HepG2 (cell line): Measurements from ENCODE around the gene KMT2B. TPM values are rescaled to one million over a fixed set of nuclear protein-coding genes. Genes with fewer than 3 reads are reported as not detected.

Experiments used
- CBX1 ChIP-seq: IDR thresholded peaks from one replicate; pipeline ENCODE4 v1.6.1; 2016; ENCODE audit warnings: antibody characterized with exemption, low read depth
- FOXK1 ChIP-seq: sonication (generic); formaldehyde crosslinking; IDR thresholded peaks from 2 replicates; pipeline ENCODE4 v1.4.0; 2020; ENCODE audit warnings: low read depth, missing genetic modification reagents, borderline replicate concordance
- NFE2 ChIP-seq: sonication (generic); formaldehyde crosslinking; IDR thresholded peaks from 2 replicates; pipeline ENCODE4 v1.4.0; 2020; ENCODE audit warnings: missing genetic modification reagents
- PAWR ChIP-seq: sonication (generic); formaldehyde crosslinking; IDR thresholded peaks from 2 replicates; pipeline ENCODE4 v1.4.0; 2020; ENCODE audit warnings: missing genetic modification reagents, mild to moderate bottlenecking, borderline replicate concordance
- STAT5B ChIP-seq: sonication (generic); formaldehyde crosslinking; IDR thresholded peaks from 2 replicates; pipeline ENCODE4 v1.4.0; 2020; ENCODE audit warnings: missing genetic modification reagents
- SUZ12 ChIP-seq: fragments of 150-350 bp; IDR thresholded peaks from 2 replicates; pipeline ENCODE4 v1.6.1; 2014; ENCODE audit warnings: low read depth, low read length
- ZFP36L1 ChIP-seq: sonication (generic); formaldehyde crosslinking; IDR thresholded peaks from 2 replicates; pipeline ENCODE4 v1.8.0; 2022; ENCODE audit warnings: mild to moderate bottlenecking, missing genetic modification reagents, moderate library complexity
- ZKSCAN8 ChIP-seq: IDR thresholded peaks from 2 replicates; pipeline ENCODE4 v1.6.1; 2016; ENCODE audit warnings: borderline replicate concordance, missing genetic modification reagents, missing compliant biosample characterization
- ZNF124 ChIP-seq: sonication (generic); formaldehyde crosslinking; IDR thresholded peaks from 2 replicates; pipeline ENCODE4 v1.4.0; 2020; ENCODE audit warnings: missing genetic modification reagents
- ZNF546 ChIP-seq: sonication (generic); formaldehyde crosslinking; conservative IDR thresholded peaks from 2 replicates; pipeline ENCODE4 v1.8.1; 2023; ENCODE audit warnings: mild to moderate bottlenecking, missing genetic modification reagents
- ZNF547 ChIP-seq: sonication (generic); formaldehyde crosslinking; IDR thresholded peaks from 2 replicates; pipeline ENCODE4 v1.5.1; 2020; ENCODE audit warnings: mild to moderate bottlenecking, missing genetic modification reagents
- ZSCAN22 ChIP-seq: sonication (generic); formaldehyde crosslinking; IDR thresholded peaks from 2 replicates; pipeline ENCODE4 v1.4.0; 2020; ENCODE audit warnings: mild to moderate bottlenecking, missing genetic modification reagents
- polyA plus RNA-seq, 8 experiments: library from polyadenylated mRNA; depleted of rRNA in 3 of 8; stranded (reverse) in 7 of 8; unstranded in 1 of 8; fragments of >200 nt; fragmentation: Illumina TruSeq in 4 of 8; extraction: Trizol in 4 of 8; gene quantifications; 2 replicates each; pipeline versions ENCODE4 v1.2.1 to v1.2.3, GENCODE V29; 2011 to 2016; ENCODE audit warnings: low read depth in 4 of 8, missing spikeins in 1 of 8, mixed read lengths in 1 of 8; ENCODE audit not compliant: insufficient read depth in 1 of 8
- total RNA-seq, 5 experiments: library from RNA; depleted of rRNA; stranded (reverse); fragments of >200 nt; fragmentation: Illumina TruSeq; extraction: Trizol; gene quantifications; 2 replicates each; pipeline ENCODE4 v1.2.3, GENCODE V29; 2016; ENCODE audit warnings: low read depth in 1 of 5
- TF ChIP-seq, protein P1 (sequence below): sonication (generic); formaldehyde crosslinking; IDR thresholded peaks from 2 replicates; pipeline ENCODE4 v1.9.0; 2021; ENCODE audit warnings: missing genetic modification reagents, borderline replicate concordance
- TF ChIP-seq, protein P2 (sequence below): sonication (generic); formaldehyde crosslinking; IDR thresholded peaks from 2 replicates; pipeline ENCODE4 v1.5.0; 2020; ENCODE audit warnings: mild to moderate bottlenecking, missing genetic modification reagents, borderline replicate concordance
- TF ChIP-seq, protein P3 (sequence below): IDR thresholded peaks from 2 replicates; pipeline ENCODE4 v1.6.1; 2016; ENCODE audit warnings: mild to moderate bottlenecking

Gene KMT2B
- total and polyA plus RNA-seq, 2 of the 13 experiments (the other 11 are each of a cell fraction or from before 2014, with no cell fraction given) = 6.2 to 16.9 TPM

DNA sequence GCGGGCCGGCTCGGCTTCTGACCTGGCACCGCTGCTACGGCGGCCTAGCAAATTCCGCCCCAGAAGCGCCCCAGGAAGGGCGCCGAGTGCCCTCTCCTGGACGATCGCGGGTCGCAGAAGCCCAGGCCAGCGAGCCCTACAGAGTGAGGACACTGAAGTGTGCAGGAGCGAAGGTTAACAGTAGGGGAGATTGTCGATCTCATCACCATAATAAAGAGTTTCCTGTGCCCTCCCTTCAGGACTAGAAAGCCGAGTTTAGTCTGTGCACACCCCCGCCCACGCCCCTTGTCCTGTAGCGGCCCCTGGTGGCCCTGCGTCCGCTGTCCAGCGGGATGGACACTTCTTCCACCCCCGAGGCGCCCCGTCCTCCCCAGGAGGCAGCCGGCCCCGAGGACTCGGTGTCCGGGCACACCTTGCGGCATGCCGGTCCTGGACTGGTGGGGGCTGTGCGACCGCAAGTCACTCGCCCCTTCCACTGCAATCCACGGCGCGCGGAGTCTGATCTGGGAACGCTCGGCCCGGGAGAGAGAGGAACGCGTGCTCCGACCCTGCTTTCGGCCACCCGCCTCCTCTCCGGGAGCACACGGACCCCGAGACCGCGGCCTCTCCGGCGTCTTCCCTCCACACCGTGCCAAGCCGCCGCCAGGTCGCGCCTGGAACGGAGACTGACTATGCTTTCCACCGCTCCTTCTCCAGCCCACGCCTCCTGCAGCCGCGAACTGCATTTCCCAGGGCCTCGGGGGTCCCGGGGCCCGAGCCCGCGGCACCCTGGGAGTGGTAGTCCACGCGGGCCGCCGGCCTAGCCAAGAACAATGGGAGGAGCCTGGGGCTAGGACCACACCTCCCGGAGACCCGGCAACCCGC is 770 bp upstream of the KMT2B start (continued):
- TF ChIP-seq, protein P1, sequence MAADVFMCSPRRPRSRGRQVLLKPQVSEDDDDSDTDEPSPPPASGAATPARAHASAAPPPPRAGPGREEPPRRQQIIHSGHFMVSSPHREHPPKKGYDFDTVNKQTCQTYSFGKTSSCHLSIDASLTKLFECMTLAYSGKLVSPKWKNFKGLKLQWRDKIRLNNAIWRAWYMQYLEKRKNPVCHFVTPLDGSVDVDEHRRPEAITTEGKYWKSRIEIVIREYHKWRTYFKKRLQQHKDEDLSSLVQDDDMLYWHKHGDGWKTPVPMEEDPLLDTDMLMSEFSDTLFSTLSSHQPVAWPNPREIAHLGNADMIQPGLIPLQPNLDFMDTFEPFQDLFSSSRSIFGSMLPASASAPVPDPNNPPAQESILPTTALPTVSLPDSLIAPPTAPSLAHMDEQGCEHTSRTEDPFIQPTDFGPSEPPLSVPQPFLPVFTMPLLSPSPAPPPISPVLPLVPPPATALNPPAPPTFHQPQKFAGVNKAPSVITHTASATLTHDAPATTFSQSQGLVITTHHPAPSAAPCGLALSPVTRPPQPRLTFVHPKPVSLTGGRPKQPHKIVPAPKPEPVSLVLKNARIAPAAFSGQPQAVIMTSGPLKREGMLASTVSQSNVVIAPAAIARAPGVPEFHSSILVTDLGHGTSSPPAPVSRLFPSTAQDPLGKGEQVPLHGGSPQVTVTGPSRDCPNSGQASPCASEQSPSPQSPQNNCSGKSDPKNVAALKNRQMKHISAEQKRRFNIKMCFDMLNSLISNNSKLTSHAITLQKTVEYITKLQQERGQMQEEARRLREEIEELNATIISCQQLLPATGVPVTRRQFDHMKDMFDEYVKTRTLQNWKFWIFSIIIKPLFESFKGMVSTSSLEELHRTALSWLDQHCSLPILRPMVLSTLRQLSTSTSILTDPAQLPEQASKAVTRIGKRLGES (CRISPR knock-in tag) = 0 out of 2 replicates have a peak, but pooled peaks have one; percentile 27
- TF ChIP-seq ZFP36L1 (CRISPR knock-in tag) = no peak
- peak; percentile 20 for TF ChIP-seq ZNF124 (CRISPR knock-in tag)
- no peak for TF ChIP-seq ZKSCAN8 (CRISPR knock-in tag)
- TF ChIP-seq FOXK1 (CRISPR knock-in tag) = peak; percentile 49
- TF ChIP-seq, protein P2, sequence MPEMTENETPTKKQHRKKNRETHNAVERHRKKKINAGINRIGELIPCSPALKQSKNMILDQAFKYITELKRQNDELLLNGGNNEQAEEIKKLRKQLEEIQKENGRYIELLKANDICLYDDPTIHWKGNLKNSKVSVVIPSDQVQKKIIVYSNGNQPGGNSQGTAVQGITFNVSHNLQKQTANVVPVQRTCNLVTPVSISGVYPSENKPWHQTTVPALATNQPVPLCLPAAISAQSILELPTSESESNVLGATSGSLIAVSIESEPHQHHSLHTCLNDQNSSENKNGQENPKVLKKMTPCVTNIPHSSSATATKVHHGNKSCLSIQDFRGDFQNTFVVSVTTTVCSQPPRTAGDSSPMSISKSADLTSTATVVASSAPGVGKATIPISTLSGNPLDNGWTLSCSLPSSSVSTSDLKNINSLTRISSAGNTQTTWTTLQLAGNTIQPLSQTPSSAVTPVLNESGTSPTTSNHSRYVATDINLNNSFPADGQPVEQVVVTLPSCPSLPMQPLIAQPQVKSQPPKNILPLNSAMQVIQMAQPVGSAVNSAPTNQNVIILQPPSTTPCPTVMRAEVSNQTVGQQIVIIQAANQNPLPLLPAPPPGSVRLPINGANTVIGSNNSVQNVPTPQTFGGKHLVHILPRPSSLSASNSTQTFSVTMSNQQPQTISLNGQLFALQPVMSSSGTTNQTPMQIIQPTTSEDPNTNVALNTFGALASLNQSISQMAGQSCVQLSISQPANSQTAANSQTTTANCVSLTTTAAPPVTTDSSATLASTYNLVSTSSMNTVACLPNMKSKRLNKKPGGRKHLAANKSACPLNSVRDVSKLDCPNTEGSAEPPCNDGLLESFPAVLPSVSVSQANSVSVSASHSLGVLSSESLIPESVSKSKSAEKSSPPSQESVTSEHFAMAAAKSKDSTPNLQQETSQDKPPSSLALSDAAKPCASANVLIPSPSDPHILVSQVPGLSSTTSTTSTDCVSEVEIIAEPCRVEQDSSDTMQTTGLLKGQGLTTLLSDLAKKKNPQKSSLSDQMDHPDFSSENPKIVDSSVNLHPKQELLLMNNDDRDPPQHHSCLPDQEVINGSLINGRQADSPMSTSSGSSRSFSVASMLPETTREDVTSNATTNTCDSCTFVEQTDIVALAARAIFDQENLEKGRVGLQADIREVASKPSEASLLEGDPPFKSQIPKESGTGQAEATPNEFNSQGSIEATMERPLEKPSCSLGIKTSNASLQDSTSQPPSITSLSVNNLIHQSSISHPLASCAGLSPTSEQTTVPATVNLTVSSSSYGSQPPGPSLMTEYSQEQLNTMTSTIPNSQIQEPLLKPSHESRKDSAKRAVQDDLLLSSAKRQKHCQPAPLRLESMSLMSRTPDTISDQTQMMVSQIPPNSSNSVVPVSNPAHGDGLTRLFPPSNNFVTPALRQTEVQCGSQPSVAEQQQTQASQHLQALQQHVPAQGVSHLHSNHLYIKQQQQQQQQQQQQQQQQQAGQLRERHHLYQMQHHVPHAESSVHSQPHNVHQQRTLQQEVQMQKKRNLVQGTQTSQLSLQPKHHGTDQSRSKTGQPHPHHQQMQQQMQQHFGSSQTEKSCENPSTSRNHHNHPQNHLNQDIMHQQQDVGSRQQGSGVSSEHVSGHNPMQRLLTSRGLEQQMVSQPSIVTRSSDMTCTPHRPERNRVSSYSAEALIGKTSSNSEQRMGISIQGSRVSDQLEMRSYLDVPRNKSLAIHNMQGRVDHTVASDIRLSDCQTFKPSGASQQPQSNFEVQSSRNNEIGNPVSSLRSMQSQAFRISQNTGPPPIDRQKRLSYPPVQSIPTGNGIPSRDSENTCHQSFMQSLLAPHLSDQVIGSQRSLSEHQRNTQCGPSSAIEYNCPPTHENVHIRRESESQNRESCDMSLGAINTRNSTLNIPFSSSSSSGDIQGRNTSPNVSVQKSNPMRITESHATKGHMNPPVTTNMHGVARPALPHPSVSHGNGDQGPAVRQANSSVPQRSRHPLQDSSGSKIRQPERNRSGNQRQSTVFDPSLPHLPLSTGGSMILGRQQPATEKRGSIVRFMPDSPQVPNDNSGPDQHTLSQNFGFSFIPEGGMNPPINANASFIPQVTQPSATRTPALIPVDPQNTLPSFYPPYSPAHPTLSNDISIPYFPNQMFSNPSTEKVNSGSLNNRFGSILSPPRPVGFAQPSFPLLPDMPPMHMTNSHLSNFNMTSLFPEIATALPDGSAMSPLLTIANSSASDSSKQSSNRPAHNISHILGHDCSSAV (CRISPR knock-in tag) = 0 out of 2 replicates have a peak, but pooled peaks have one; percentile 26
- no peak for TF ChIP-seq STAT5B
- peak; percentile 78 for TF ChIP-seq SUZ12
- no peak for TF ChIP-seq ZNF547 (CRISPR knock-in tag)
- peak; percentile 81; the same call in 1 of the 2 replicates for TF ChIP-seq ZNF546
- TF ChIP-seq, protein P3, sequence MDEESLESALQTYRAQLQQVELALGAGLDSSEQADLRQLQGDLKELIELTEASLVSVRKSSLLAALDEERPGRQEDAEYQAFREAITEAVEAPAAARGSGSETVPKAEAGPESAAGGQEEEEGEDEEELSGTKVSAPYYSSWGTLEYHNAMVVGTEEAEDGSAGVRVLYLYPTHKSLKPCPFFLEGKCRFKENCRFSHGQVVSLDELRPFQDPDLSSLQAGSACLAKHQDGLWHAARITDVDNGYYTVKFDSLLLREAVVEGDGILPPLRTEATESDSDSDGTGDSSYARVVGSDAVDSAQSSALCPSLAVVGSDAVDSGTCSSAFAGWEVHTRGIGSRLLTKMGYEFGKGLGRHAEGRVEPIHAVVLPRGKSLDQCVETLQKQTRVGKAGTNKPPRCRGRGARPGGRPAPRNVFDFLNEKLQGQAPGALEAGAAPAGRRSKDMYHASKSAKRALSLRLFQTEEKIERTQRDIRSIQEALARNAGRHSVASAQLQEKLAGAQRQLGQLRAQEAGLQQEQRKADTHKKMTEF = peak; percentile 63
- TF ChIP-seq ZSCAN22 (CRISPR knock-in tag) = peak; percentile 34; the same call in 1 of the 2 replicates
- TF ChIP-seq NFE2 (CRISPR knock-in tag) = no peak
- TF ChIP-seq PAWR = 0 out of 2 replicates have a peak, but pooled peaks have one; percentile 55
- TF ChIP-seq CBX1 = no peak
